Liver (tissue), 9 donors: ENCODE measurements around the gene CDY1B. TPM values are rescaled to one million over a fixed set of nuclear protein-coding genes. Genes with fewer than 3 reads are reported as not detected.
"Not testable (repeated sequence)": the region's sequence is repeated elsewhere in the genome, so short reads cannot be mapped to it uniquely, and the experiment has no call there.

Source experiments
- DNase-seq: peaks from one replicate; pipeline ENCODE4 v3.0.0-alpha.2; 2017; ENCODE audit warnings: low spot score
- H3K27ac ChIP-seq, 2 donors: one replicate each; pipeline ENCODE4 v1.7.0; 2013; ENCODE audit warnings: inconsistent platforms in 2 of 2, low read length in 2 of 2, control low read depth in 1 of 2, low read depth in 1 of 2, mild to moderate bottlenecking in 1 of 2
- H3K27me3 ChIP-seq, 4 donors: one replicate each; pipeline versions ENCODE4 v1.6.1 to v1.7.0; 2013; ENCODE audit warnings: low read length in 3 of 4, inconsistent platforms in 1 of 4, mild to moderate bottlenecking in 1 of 4, moderate library complexity in 1 of 4; ENCODE audit not compliant: control insufficient read depth in 4 of 4, insufficient read depth in 4 of 4
- H3K36me3 ChIP-seq, 4 donors: one replicate each; pipeline versions ENCODE4 v1.6.1 to v1.7.0; 2013; ENCODE audit warnings: low read length in 3 of 4, mild to moderate bottlenecking in 3 of 4, low read depth in 1 of 4, moderate library complexity in 1 of 4; ENCODE audit not compliant: control insufficient read depth in 4 of 4, insufficient read depth in 3 of 4
- H3K4me1 ChIP-seq, 4 donors: one replicate each; pipeline versions ENCODE4 v1.6.1 to v1.7.0; 2013; ENCODE audit warnings: low read length in 3 of 4, mild to moderate bottlenecking in 3 of 4, moderate library complexity in 1 of 4; ENCODE audit not compliant: control insufficient read depth in 4 of 4, insufficient read depth in 4 of 4
- H3K4me3 ChIP-seq, 3 donors: one replicate each; pipeline versions ENCODE4 v1.6.1 to v1.7.0; 2013; ENCODE audit warnings: low read length in 3 of 3, control low read depth in 1 of 3, low read depth in 1 of 3, mild to moderate bottlenecking in 1 of 3
- H3K9ac ChIP-seq, 2 donors: one replicate each; pipeline ENCODE4 v1.7.0; 2013; ENCODE audit warnings: low read length in 2 of 2, mild to moderate bottlenecking in 2 of 2, moderate library complexity in 2 of 2, control low read depth in 1 of 2, low read depth in 1 of 2
- H3K9me3 ChIP-seq, 4 donors: one replicate each; pipeline versions ENCODE4 v1.6.1 to v1.7.0; 2013; ENCODE audit warnings: low read length in 3 of 4; ENCODE audit not compliant: control insufficient read depth in 4 of 4
- WGBS: extraction: QIAGEN DNeasy Blood & Tissue Kit; methylation state at CpG from one replicate; pipeline ENCODE4 v1.1.7; 2013; 5-methylcytosine and 5-hydroxymethylcytosine counted together
- polyA plus RNA-seq, 2 donors: library from polyadenylated mRNA; stranded (reverse) in 1 of 2; unstranded in 1 of 2; fragments of 200-250 nt in 1 of 2; fragments of >200 nt in 1 of 2; fragmentation: Nextera tagmentation in 1 of 2; extraction: Ambion mirVana in 1 of 2; gene quantifications; one replicate each; pipeline versions ENCODE4 v1.2.1 to v1.2.3, GENCODE V29; 2013 to 2015
- total RNA-seq, 2 donors: library from RNA; depleted of rRNA; stranded (reverse); fragments of >200 nt; gene quantifications; one replicate each; pipeline ENCODE4 v1.2.3, GENCODE V29; 2014
- donor health status: healthy.
- donor health status: healthy.
- donor health status: healthy.
- donor health status: healthy.
- donor health status: healthy.

CDY1B gene
- total RNA-seq = not detected
- not detected for polyA plus RNA-seq

DNA sequence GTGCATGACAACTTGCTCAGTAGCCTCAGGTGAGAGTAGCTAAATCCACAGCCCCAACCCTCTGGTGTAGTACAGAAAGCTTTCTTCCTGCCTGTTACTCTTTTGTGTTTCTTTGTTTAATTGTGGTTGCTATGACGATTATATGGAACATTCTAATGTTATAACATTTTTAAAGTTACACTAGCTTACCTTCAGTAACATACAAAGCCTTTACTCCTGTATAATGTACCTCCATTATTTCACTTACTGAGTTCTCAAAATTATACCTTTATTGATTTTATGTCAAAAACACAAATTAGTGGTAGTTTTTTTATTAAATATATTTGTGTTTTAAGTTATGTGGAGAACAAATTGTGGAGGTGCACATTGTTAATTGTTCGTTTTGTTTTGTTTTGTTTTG lies at the start of gene CDY1B:
Gene CDY1B (minus strand): TSS at position 101 of the 400 bp plus-strand sequence. CDS start 331 bp downstream, outside the sequence.
- H3K36me3 ChIP-seq, H3K9ac ChIP-seq, H3K4me1 ChIP-seq, H3K27ac ChIP-seq, H3K4me3 ChIP-seq, DNase-seq, H3K9me3 ChIP-seq, H3K27me3 ChIP-seq: not testable (repeated sequence)
- no CpG with 5 or more reads among the region's 2 CpGs for WGBS

GRCh38 chrY:24049525-24049924 lies 1.7 kb upstream of the CDY1B start:
- DNase-seq, H3K9ac ChIP-seq, H3K27me3 ChIP-seq: not testable (repeated sequence)

GRCh38 chrY:24043209-24043608 lies 4.6 kb downstream of the CDY1B start:
- DNase-seq, H3K4me1 ChIP-seq, H3K27me3 ChIP-seq, H3K27ac ChIP-seq, H3K9me3 ChIP-seq, H3K4me3 ChIP-seq, H3K36me3 ChIP-seq, H3K9ac ChIP-seq: not testable (repeated sequence)
- no CpG with 5 or more reads among the region's 3 CpGs for WGBS

More at GRCh38 chrY:24049525-24049924, 1.7 kb upstream of the CDY1B start:
- H3K36me3 ChIP-seq, H3K9me3 ChIP-seq, H3K4me1 ChIP-seq, H3K4me3 ChIP-seq, H3K27ac ChIP-seq: not testable (repeated sequence)

GRCh38 chrY:24039008-24039718 lies 8.7 kb downstream of the CDY1B start:
- DNase-seq, H3K27ac ChIP-seq, H3K4me1 ChIP-seq, H3K9ac ChIP-seq, H3K27me3 ChIP-seq, H3K36me3 ChIP-seq, H3K4me3 ChIP-seq, H3K9me3 ChIP-seq: not testable (repeated sequence)
- no CpG with 5 or more reads among the region's 4 CpGs for WGBS

DNA sequence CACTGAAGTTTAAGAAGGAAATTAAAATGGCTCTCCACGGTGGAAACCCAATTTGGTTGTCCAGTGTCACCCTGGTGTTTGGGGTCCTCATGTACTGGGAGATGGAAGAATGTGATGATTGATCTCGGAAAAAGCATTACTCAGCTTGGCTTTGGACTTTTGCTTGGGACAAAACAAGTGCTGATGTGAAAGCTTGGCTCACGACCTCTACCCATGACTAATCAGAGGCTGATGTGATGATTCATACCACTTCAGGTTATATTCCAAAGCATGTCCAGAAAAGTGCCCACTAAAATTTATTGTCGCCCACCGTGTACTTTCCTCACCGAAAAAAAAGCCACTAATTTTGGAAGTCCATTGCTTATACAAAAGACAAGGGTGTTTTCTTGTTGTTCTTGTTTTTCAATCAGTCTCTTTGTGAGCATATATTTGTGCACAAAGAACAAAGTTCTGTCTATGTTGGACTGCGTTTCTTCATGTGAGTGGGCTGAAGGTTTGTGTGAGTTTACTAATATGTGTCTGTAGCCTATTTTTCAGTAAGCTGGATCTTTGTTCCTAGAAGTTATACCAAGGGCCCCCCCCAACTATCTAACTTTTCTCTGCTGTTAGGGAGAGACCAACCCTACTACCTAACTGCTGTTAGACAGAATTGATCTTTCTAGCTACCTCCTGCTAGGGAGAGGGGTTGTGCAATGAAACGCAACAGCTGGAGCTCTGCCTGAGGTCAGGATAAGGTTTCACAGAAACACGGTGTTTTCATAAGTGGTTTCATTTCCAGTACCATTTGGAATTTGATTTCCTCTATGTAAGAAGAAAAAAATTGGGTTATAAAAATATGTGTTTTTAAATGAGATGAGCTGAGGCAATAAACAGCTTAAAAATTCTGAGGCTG lies 21.4 kb downstream of the CDY1B start:
- not testable (repeated sequence) for H3K36me3 ChIP-seq, H3K27me3 ChIP-seq, H3K4me3 ChIP-seq, H3K9me3 ChIP-seq, H3K27ac ChIP-seq, H3K4me1 ChIP-seq, H3K9ac ChIP-seq, DNase-seq
- WGBS = no CpG with 5 or more reads among the region's 9 CpGs
